GM12874 (cell line): Measurements from ENCODE around the gene C11orf52.

ENCODE experiments used
- CTCF ChIP-seq: IDR thresholded peaks from 2 replicates; pipeline ENCODE4 v1.5.1; 2011; ENCODE audit warnings: low read depth, mild to moderate bottlenecking, control low read depth, low read length, moderate library complexity; ENCODE audit not compliant: insufficient read depth

The C11orf52 gene

GRCh38 chr11:111918390-111919256 is at the start of gene C11orf52:
C11orf52 (plus strand) TSS chr11:111918913; CDS start chr11:111918973, 60 bp downstream.
- no peak for TF ChIP-seq CTCF

GRCh38 chr11:111870113-111870512 is 48.6 kb upstream of the C11orf52 start:
- no peak for TF ChIP-seq CTCF

- TF ChIP-seq CTCF, result no peak
Observed at GRCh38 chr11:111870522-111870885, 48.2 kb upstream of the C11orf52 start.

GRCh38 chr11:111870886-111871692 is 47.6 kb upstream of the C11orf52 start, which contains the start of gene ALG9:
ALG9 (minus strand) TSS chr11:111871581; CDS start chr11:111871482, 99 bp downstream.
- 0 out of 2 replicates have a peak, but pooled peaks have one; percentile 6 for TF ChIP-seq CTCF

- TF ChIP-seq CTCF, result no peak
Observed at GRCh38 chr11:111871693-111872161, 47.0 kb upstream of the C11orf52 start.

GRCh38 chr11:111878385-111878848 is 40.3 kb upstream of the C11orf52 start:
- no peak for TF ChIP-seq CTCF
